K562 (cell line): Measurements from ENCODE around the gene RO60. TPM values are rescaled to one million over a fixed set of nuclear protein-coding genes. Genes with fewer than 3 reads are reported as not detected.

Source experiments
- FOXA3 ChIP-seq, 2 experiments: fragments of 450-650 bp in 1 of 2; sonication (generic) in 1 of 2; formaldehyde crosslinking; IDR thresholded peaks in 1 of 2; conservative IDR thresholded peaks in 1 of 2; 2 replicates each; pipeline versions ENCODE4 v1.4.0 to v1.8.0; 2020 to 2022; ENCODE audit warnings: mild to moderate bottlenecking in 2 of 2, missing genetic modification reagents in 1 of 2
- HDGF ChIP-seq: fragments of 450-650 bp; IDR thresholded peaks from 2 replicates; pipeline ENCODE4 v1.6.1; 2016
- HNRNPL ChIP-seq: fragments of 200-400 bp; formaldehyde crosslinking; IDR thresholded peaks from 2 replicates; pipeline ENCODE4 v1.6.1; 2017; ENCODE audit warnings: low read depth, mild to moderate bottlenecking, low read length
- HOMEZ ChIP-seq: fragments of 250-450 bp; sonication (Bioruptor Pico); IDR thresholded peaks from 2 replicates; pipeline ENCODE4 v1.4.0; 2020; ENCODE audit warnings: mild to moderate bottlenecking, moderate library complexity
- LCOR ChIP-seq: sonication (generic); formaldehyde crosslinking; IDR thresholded peaks from 2 replicates; pipeline ENCODE4 v1.8.0; 2022; ENCODE audit warnings: mild to moderate bottlenecking, missing genetic modification reagents
- MLLT1 ChIP-seq, 2 experiments: fragments of 450-650 bp; IDR thresholded peaks; 2 replicates each; pipeline ENCODE4 v1.6.1; 2016
- POLR2AphosphoS5 ChIP-seq: IDR thresholded peaks from 2 replicates; pipeline ENCODE4 v1.6.1; 2011; ENCODE audit warnings: mild to moderate bottlenecking, low read depth, low read length, moderate library complexity; ENCODE audit not compliant: control insufficient read depth, insufficient read depth
- TAF1 ChIP-seq: IDR thresholded peaks from 2 replicates; pipeline ENCODE4 v1.6.1; 2011; ENCODE audit warnings: mild to moderate bottlenecking, low read length, moderate library complexity; ENCODE audit not compliant: insufficient read depth, control insufficient read depth, severe bottlenecking; ENCODE audit errors: extremely low read depth
- TBP ChIP-seq: optimal IDR thresholded peaks from 2 replicates; pipeline ENCODE3; 2011; ENCODE audit warnings: low read depth, low read length, improper control_type of control experiment
- TEAD1 ChIP-seq, 2 experiments: fragments of 450-650 bp in 1 of 2; sonication (generic) in 1 of 2; formaldehyde crosslinking; IDR thresholded peaks; 2 replicates each; pipeline versions ENCODE4 v1.4.0 to v1.8.0; 2020 to 2022; ENCODE audit warnings: mild to moderate bottlenecking in 2 of 2, missing genetic modification reagents in 1 of 2
- ZBTB7A ChIP-seq: IDR thresholded peaks from 2 replicates; pipeline ENCODE4 v1.6.1; 2011; ENCODE audit warnings: low read depth, mild to moderate bottlenecking, low read length, moderate library complexity, borderline replicate concordance; ENCODE audit not compliant: control insufficient read depth
- ZBTB9 ChIP-seq: fragments of 450-650 bp; formaldehyde crosslinking; IDR thresholded peaks from 2 replicates; pipeline ENCODE4 v1.4.0; 2020; ENCODE audit warnings: mild to moderate bottlenecking, moderate library complexity
- ZNF140 ChIP-seq: fragments of 250-450 bp; sonication (Bioruptor Pico); IDR thresholded peaks from 2 replicates; pipeline ENCODE4 v1.8.0; 2021; ENCODE audit warnings: moderate library complexity, mild to moderate bottlenecking, inconsistent platforms
- ZNF436 ChIP-seq: fragments of 250-450, 450-650 bp; sonication (Bioruptor Pico); formaldehyde crosslinking; IDR thresholded peaks from 2 replicates; pipeline ENCODE4 v1.7.0; 2020; ENCODE audit warnings: mild to moderate bottlenecking
- ZNF445 ChIP-seq: fragments of 250-450 bp; sonication (Bioruptor Pico); IDR thresholded peaks from 2 replicates; pipeline ENCODE4 v1.4.0; 2020; ENCODE audit warnings: low read depth, mild to moderate bottlenecking, moderate library complexity
- ZNF586 ChIP-seq: fragments of 450-650 bp; formaldehyde crosslinking; conservative IDR thresholded peaks from 2 replicates; pipeline ENCODE4 v1.4.0; 2020; ENCODE audit warnings: mild to moderate bottlenecking, moderate library complexity
- polyA plus RNA-seq, 8 experiments: library from polyadenylated mRNA; depleted of rRNA in 4 of 8; stranded (reverse) in 5 of 8; unstranded in 3 of 8; fragments of >200 nt; fragmentation: Nextera tagmentation in 2 of 8; fragmentation: Illumina TruSeq in 1 of 8; extraction: Ambion mirVana in 2 of 8; extraction: Trizol in 1 of 8; gene quantifications; 2 replicates each; pipeline versions ENCODE4 v1.2.1 to v1.2.3, GENCODE V29; 2011 to 2014; ENCODE audit warnings: inconsistent platforms in 1 of 8, missing spikeins in 1 of 8
- total RNA-seq, 7 experiments: library from RNA; depleted of rRNA in 6 of 7; stranded (reverse); fragments of >200 nt in 6 of 7; fragmentation: Illumina TruSeq in 2 of 7; extraction: Trizol in 2 of 7; gene quantifications; 2 replicates each; pipeline versions ENCODE4 v1.2.1 to v1.2.3, GENCODE V29; 2011 to 2021; ENCODE audit warnings: low replicate concordance in 1 of 7
- TF ChIP-seq, protein P1 (sequence below), 2 experiments: fragments of 450-650 bp; conservative IDR thresholded peaks; 2 replicates each; pipeline ENCODE4 v1.6.1; 2017; ENCODE audit warnings: mild to moderate bottlenecking in 2 of 2, moderate library complexity in 2 of 2
- TF ChIP-seq, protein P2 (sequence below): sonication (generic); formaldehyde crosslinking; IDR thresholded peaks from 2 replicates; pipeline ENCODE4 v1.8.0; 2022; ENCODE audit warnings: mild to moderate bottlenecking, missing genetic modification reagents

The RO60 gene
- total and polyA plus RNA-seq, 9 of the 15 experiments (the other 6 are each of a cell fraction or from before 2014, with no cell fraction given): 24.9 to 187 (median 101) TPM

- TF ChIP-seq, protein P1, sequence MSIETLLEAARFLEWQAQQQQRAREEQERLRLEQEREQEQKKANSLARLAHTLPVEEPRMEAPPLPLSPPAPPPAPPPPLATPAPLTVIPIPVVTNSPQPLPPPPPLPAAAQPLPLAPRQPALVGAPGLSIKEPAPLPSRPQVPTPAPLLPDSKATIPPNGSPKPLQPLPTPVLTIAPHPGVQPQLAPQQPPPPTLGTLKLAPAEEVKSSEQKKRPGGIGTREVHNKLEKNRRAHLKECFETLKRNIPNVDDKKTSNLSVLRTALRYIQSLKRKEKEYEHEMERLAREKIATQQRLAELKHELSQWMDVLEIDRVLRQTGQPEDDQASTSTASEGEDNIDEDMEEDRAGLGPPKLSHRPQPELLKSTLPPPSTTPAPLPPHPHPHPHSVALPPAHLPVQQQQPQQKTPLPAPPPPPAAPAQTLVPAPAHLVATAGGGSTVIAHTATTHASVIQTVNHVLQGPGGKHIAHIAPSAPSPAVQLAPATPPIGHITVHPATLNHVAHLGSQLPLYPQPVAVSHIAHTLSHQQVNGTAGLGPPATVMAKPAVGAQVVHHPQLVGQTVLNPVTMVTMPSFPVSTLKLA (conservative IDR thresholded peaks at IDR 0.05): no peak; a peak in 2 of 4 replicates
- TF ChIP-seq ZNF436 (peak; percentile 71; the same call in 1 of the 2 replicates), HOMEZ (CRISPR knock-in tag) (0 out of 2 replicates have a peak, but pooled peaks have one; percentile 50), ZBTB7A (peak; percentile 43; the same call in 1 of the 2 replicates), TAF1 (peak; percentile 92), MLLT1 (IDR thresholded peaks at IDR 0.05) (peak in 1 of 2 experiments; percentile 15; a peak in 2 of 4 replicates), POLR2AphosphoS5 (peak; percentile 89), TEAD1 (CRISPR knock-in tag; IDR thresholded peaks at IDR 0.05) (0 out of 4 replicates have a peak, but pooled peaks of 1 of the 2 experiments have one; percentile 60), HDGF (0 out of 2 replicates have a peak, but pooled peaks have one; percentile 20), ZNF140 (CRISPR knock-in tag) (no peak), HNRNPL (no peak), ZBTB9 (peak; percentile 41; the same call in 1 of the 2 replicates), LCOR (CRISPR knock-in tag) (peak; percentile 64; the same call in 1 of the 2 replicates), ZNF586 (CRISPR knock-in tag) (0 out of 2 replicates have a peak, but pooled peaks have one; percentile 60), ZNF445 (CRISPR knock-in tag) (no peak), TBP (peak; percentile 61), FOXA3 (CRISPR knock-in tag; conservative IDR thresholded peaks at IDR 0.05 in 1 of 2, IDR thresholded peaks at IDR 0.05 in 1 of 2) (no peak; a peak in 1 of 4 replicates)
- TF ChIP-seq, protein P2, sequence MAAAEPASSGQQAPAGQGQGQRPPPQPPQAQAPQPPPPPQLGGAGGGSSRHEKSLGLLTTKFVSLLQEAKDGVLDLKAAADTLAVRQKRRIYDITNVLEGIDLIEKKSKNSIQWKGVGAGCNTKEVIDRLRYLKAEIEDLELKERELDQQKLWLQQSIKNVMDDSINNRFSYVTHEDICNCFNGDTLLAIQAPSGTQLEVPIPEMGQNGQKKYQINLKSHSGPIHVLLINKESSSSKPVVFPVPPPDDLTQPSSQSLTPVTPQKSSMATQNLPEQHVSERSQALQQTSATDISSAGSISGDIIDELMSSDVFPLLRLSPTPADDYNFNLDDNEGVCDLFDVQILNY (CRISPR knock-in tag): 0 out of 2 replicates have a peak, but pooled peaks have one; percentile 4
Observed at GRCh38 chr1:193058529-193059281, 707 bp upstream of the RO60 start (continued).
